A549 (cell line): Measurements from ENCODE around the gene LARP1B. TPM values are rescaled to one million over a fixed set of nuclear protein-coding genes. Genes with fewer than 3 reads are reported as not detected.
"Not testable (repeated sequence)": the region's sequence is repeated elsewhere in the genome, so short reads cannot be mapped to it uniquely, and the experiment has no call there.

Source experiments
- ATAC-seq, 2 experiments: fragments of 200-7000 bp in 1 of 2; fragments of >200 bp in 1 of 2; cut with Nextera tagmentation in 1 of 2; cut with Tn5 transposase in 1 of 2; 3 replicates each; pipeline versions ENCODE4 v1.8.0 to v1.9.1; 2018 to 2020; ENCODE audit warnings: mild to moderate bottlenecking in 1 of 2, moderate library complexity in 1 of 2
- CTCF ChIA-PET: fragments of 300-600 bp; sonication (Branson Sonifier 250); formaldehyde crosslinking; extraction: SDS; loops from one replicate; lab custom pipeline; 2021; ENCODE audit warnings: antibody characterized with exemption, inconsistent platforms; lab: Yijun Ruan, JAX
- POLR2A ChIA-PET: fragments of 350-600 bp; formaldehyde crosslinking; extraction: SDS; loops from one replicate; lab custom pipeline; 2021; ENCODE audit warnings: antibody characterized with exemption, inconsistent platforms; lab: Yijun Ruan, JAX
- DNase-seq, 2 experiments: peaks; one replicate each; pipeline versions ENCODE4 v3.0.0 to v3.0.0-alpha.2; 2011 to 2016; ENCODE audit warnings: low read depth in 1 of 2, low spot score in 1 of 2
- FAIRE-seq: peaks from 2 replicates; lab custom pipeline; 2011; peaks lifted over from hg19 to GRCh38; lab: Jason Lieb, UNC
- H3K27ac ChIP-seq, 2 experiments: fragments of >200 bp; sonication (Bioruptor Twin); formaldehyde crosslinking; 3 replicates each; pipeline ENCODE4 v1.5.1; 2016 to 2017
- H3K4me1 ChIP-seq: fragments of >200 bp; sonication (Bioruptor Twin); formaldehyde crosslinking; 3 replicates; pipeline ENCODE4 v1.6.1; 2016
- H3K4me2 ChIP-seq: fragments of >200 bp; sonication (Bioruptor Twin); formaldehyde crosslinking; 3 replicates; pipeline ENCODE4 v1.6.1; 2016
- H3K4me3 ChIP-seq: fragments of >200 bp; sonication (Bioruptor Twin); formaldehyde crosslinking; 3 replicates; pipeline ENCODE4 v1.5.1; 2016
- H3K9me3 ChIP-seq: fragments of >200 bp; sonication (Bioruptor Twin); formaldehyde crosslinking; 3 replicates; pipeline ENCODE4 v1.6.1; 2016
- EP300 ChIP-seq, 2 experiments: fragments of >200 bp; sonication (Bioruptor Twin); formaldehyde crosslinking; IDR thresholded peaks; 2 replicates in 1 of 2; 3 replicates in 1 of 2; pipeline ENCODE4 v1.6.1; 2016 to 2017
- FOSL2 ChIP-seq, 2 experiments: fragments of 450-650 bp in 1 of 2; fragments of >200 bp in 1 of 2; sonication (Bioruptor Twin) in 1 of 2; formaldehyde crosslinking; IDR thresholded peaks; 2 replicates each; pipeline versions ENCODE4 v1.5.0 to v1.6.1; 2016 to 2020; ENCODE audit warnings: mild to moderate bottlenecking in 1 of 2, moderate library complexity in 1 of 2
- KDM1A ChIP-seq: fragments of 200-600 bp; sonication (generic); IDR thresholded peaks from 2 replicates; pipeline ENCODE4 v1.6.1; 2016; ENCODE audit warnings: low read depth, mild to moderate bottlenecking
- MAFK ChIP-seq: fragments of 450-650 bp; IDR thresholded peaks from 2 replicates; pipeline ENCODE4 v1.6.1; 2014; ENCODE audit not compliant: partially characterized antibody
- MYC ChIP-seq: IDR thresholded peaks from 2 replicates; pipeline ENCODE4 v1.6.1; 2012; ENCODE audit warnings: mild to moderate bottlenecking, inconsistent platforms, low read length, improper control_type of control experiment, borderline replicate concordance
- NR3C1 ChIP-seq: fragments of >200 bp; sonication (Bioruptor Twin); formaldehyde crosslinking; IDR thresholded peaks from 3 replicates; pipeline ENCODE4 v1.6.1; 2017
- PHF8 ChIP-seq: fragments of 200-600 bp; sonication (generic); IDR thresholded peaks from 2 replicates; pipeline ENCODE4 v1.6.1; 2016; ENCODE audit warnings: low read depth, mild to moderate bottlenecking, antibody characterized with exemption, moderate library complexity, borderline replicate concordance
- RARB ChIP-seq: fragments of 250-450 bp; sonication (Bioruptor Pico); IDR thresholded peaks from 2 replicates; pipeline ENCODE4 v1.8.0; 2021; ENCODE audit warnings: mild to moderate bottlenecking, moderate library complexity
- RCOR1 ChIP-seq: fragments of 150-350 bp; IDR thresholded peaks from 2 replicates; pipeline ENCODE4 v1.6.1; 2014; ENCODE audit warnings: antibody characterized with exemption, low read length, low read depth
- WGBS: methylation state at CpG from one replicate; pipeline ENCODE4 v1.1.6; 2017; ENCODE audit errors: missing lambda C conversion rate; 5-methylcytosine and 5-hydroxymethylcytosine counted together
- polyA plus RNA-seq, 4 experiments: library from polyadenylated mRNA; depleted of rRNA in 3 of 4; stranded (reverse); fragments of >200 nt; fragmentation: RNase III in 1 of 4; extraction: RNeasy Plus Mini Kit Qiagen cat#74134 plus additional on column Dnase treatment in 1 of 4; gene quantifications; 2 replicates in 3 of 4; 3 replicates in 1 of 4; pipeline ENCODE4 v1.2.3, GENCODE V29; 2011 to 2017
- TF ChIP-seq, protein P1 (sequence below): fragments of 450-650 bp; IDR thresholded peaks from 2 replicates; pipeline ENCODE4 v1.6.1; 2014; ENCODE audit warnings: antibody characterized with exemption

The LARP1B gene
- polyA plus RNA-seq, 2 of the 4 experiments (the other 2 are of a cell fraction), result 8.6 to 25.6 TPM

DNA sequence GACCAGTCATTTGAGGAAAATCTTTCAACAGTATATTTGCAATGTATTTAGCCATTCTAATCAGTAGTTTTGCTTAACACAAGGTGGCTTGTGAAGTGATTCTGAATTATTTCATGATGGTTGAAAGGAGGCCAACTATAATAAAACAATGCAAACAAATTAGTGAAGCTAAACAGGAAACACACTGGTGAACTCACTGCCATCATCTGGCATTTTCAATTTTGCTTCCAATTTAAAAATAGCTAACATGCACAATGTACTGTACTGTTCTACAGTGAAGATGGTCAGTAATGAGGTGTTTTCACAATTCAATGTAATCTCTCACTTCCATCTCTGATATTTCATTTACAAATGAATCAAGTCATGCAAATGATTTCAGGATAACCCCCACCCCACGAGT lies 195.4 kb downstream of the LARP1B start:
- FAIRE-seq (no peak), ATAC-seq (no peak), DNase-seq (no peak)
- WGBS, result 6% methylated on average over 1 of the region's 1 CpG
- TF ChIP-seq, protein P1, sequence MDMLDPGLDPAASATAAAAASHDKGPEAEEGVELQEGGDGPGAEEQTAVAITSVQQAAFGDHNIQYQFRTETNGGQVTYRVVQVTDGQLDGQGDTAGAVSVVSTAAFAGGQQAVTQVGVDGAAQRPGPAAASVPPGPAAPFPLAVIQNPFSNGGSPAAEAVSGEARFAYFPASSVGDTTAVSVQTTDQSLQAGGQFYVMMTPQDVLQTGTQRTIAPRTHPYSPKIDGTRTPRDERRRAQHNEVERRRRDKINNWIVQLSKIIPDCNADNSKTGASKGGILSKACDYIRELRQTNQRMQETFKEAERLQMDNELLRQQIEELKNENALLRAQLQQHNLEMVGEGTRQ, result no peak
- TF ChIP-seq RCOR1, result no peak
- no peak for TF ChIP-seq FOSL2 (IDR thresholded peaks at IDR 0.05)
- TF ChIP-seq FOSL2 (CRISPR knock-in tag; IDR thresholded peaks at IDR 0.05), result no peak
- TF ChIP-seq PHF8, result no peak
- no peak for TF ChIP-seq MAFK
- no peak for TF ChIP-seq RARB (CRISPR knock-in tag)
- no peak for TF ChIP-seq EP300 (IDR thresholded peaks at IDR 0.05)
- no peak for TF ChIP-seq MYC
- no peak for TF ChIP-seq KDM1A
- no peak for TF ChIP-seq NR3C1
- ChIA-PET CTCF (no interaction called here), POLR2A (no interaction called here)
- Histone ChIP-seq H3K27ac (no peak overlapping the region), H3K4me1 (no peaks in the 10 kb centered on the region), H3K4me3 (no peak overlapping the region), H3K9me3 (peaks cover 3% of the 10 kb centered on the region; the same call in 1 of the 3 replicates), H3K4me2 (no peak overlapping the region)

DNA sequence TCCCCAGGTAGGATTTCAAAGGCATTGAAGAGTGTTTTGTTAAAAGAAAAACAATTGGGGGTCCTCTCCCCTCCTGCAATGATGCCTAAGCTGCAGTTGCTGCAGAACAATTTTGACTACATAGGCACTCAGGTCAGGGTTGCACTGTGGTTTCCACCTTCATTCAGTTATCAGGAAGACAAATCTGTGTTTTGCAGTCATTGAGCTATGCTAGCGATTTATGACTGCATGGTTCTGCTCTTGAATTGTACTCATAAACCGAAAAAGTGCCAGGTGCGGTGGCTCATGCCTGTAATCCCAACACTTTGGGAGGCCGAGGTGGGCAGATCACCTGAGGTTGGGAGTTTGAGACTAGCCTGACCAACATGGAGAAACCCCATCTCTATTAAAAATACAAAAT lies 197.1 kb downstream of the LARP1B start:
- H3K9me3 ChIP-seq, FAIRE-seq, CTCF ChIA-PET, DNase-seq, POLR2A ChIA-PET, H3K4me1 ChIP-seq, H3K4me3 ChIP-seq, H3K4me2 ChIP-seq, H3K27ac ChIP-seq, ATAC-seq: not testable (repeated sequence)
- 68% methylated on average over 4 of the region's 4 CpGs for whole genome bisulfite sequencing

DNA sequence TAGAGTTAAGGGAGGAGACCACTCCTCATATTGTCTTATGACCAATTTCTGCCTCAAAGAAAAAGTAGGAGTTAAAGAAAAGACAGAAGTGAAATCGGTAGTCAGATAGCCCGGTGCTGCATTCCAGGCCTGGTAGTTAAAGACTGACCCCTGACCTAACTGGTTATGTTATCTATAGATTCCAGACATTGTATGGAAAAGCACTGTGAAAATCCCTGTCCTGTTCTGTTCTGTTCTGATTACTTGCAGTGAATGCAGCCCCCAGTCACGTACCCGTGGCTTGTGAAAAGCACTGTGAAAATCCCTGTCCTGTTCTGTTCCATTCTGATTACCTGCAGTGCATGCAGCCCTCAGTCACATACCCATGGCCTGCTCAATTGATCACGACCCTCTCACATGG lies 198.8 kb downstream of the LARP1B start:
- H3K9me3 ChIP-seq, ATAC-seq, H3K4me3 ChIP-seq, H3K27ac ChIP-seq, H3K4me1 ChIP-seq, CTCF ChIA-PET, POLR2A ChIA-PET, FAIRE-seq, H3K4me2 ChIP-seq, DNase-seq: not testable (repeated sequence)
- WGBS, result 57% methylated on average over 5 of the region's 5 CpGs

Other genes starting within 250 kb of the LARP1B start
- gene PLK4, start 180.4 kb upstream of the LARP1B start, polyA plus RNA-seq (2011; rRNA removed), result 28.5 and 34.2 TPM in 2 replicates
- gene PLK4, start 180.4 kb upstream of the LARP1B start, polyA plus RNA-seq (2017; fragmentation: RNase III; extraction: RNeasy Plus Mini Kit Qiagen cat#74134 plus additional on column Dnase treatment), result 15.6 to 18.4 TPM (median 17.8 TPM) in 3 replicates
- gene MFSD8, start 96.1 kb upstream of the LARP1B start, polyA plus RNA-seq (2011; rRNA removed), result 16.4 and 22.3 TPM in 2 replicates
- 9.5 to 10.1 TPM (median 9.6 TPM) in 3 replicates for gene MFSD8, start 96.1 kb upstream of the LARP1B start, polyA plus RNA-seq (2017; fragmentation: RNase III; extraction: RNeasy Plus Mini Kit Qiagen cat#74134 plus additional on column Dnase treatment)
- gene ABHD18, start 95.9 kb upstream of the LARP1B start, polyA plus RNA-seq (2011; rRNA removed), result 5.1 and 6.1 TPM in 2 replicates
- 3.8 to 4.6 TPM (median 4.5 TPM) in 3 replicates for gene ABHD18, start 95.9 kb upstream of the LARP1B start, polyA plus RNA-seq (2017; fragmentation: RNase III; extraction: RNeasy Plus Mini Kit Qiagen cat#74134 plus additional on column Dnase treatment)
- 48.1 and 48.2 TPM in 2 replicates for gene PGRMC2, start 226.5 kb downstream of the LARP1B start, polyA plus RNA-seq (2011; rRNA removed)
- gene PGRMC2, start 226.5 kb downstream of the LARP1B start, polyA plus RNA-seq (2017; fragmentation: RNase III; extraction: RNeasy Plus Mini Kit Qiagen cat#74134 plus additional on column Dnase treatment), result 105 to 128 TPM (median 124 TPM) in 3 replicates